ENCODE measurements around the gene LCOR. TPM values are rescaled to one million over a fixed set of nuclear protein-coding genes. Genes with fewer than 3 reads are reported as not detected.
A peak's percentile ranks its signal among the peaks of the same experiment; 100 is the strongest.

The LCOR gene
- total and polyA plus RNA-seq, 9 of the 15 experiments (the other 6 are each of a cell fraction or from before 2014, with no cell fraction given): 3.6 to 25.2 (median 14.4) TPM

GRCh38 chr10:96843823-96844222 lies 11.7 kb downstream of the LCOR start:
- Histone ChIP-seq H3K27ac (ENCODE audit: extremely low read depth, low read depth, low read length) (no peak overlapping the region), H3K4me2 (ENCODE audit: insufficient read depth, low read length) (no peak overlapping the region), H3K79me2 (ENCODE audit: control insufficient read depth, insufficient read depth, low read length) (peaks cover 97% of the 10 kb centered on the region), H3K36me3 (ENCODE audit: control insufficient read depth, insufficient read depth, low read length) (no peaks in the 10 kb centered on the region), H2AFZ (ENCODE audit: low read depth, low read length) (no peak overlapping the region), H3K9me1 (ENCODE audit: control insufficient read depth, insufficient read depth, low read length) (no peaks in the 10 kb centered on the region), H3K4me1 (replicated peaks in 1 of 2; ENCODE audit: control insufficient read depth in 2 of 2, insufficient read depth in 2 of 2, low read length in 2 of 2) (peaks cover 0 to 4% of the 10 kb centered on the region in 2 experiments; a peak in 2 of 5 replicates), H3K4me3 (no peak overlapping the region), H3K27me3 (ENCODE audit: control insufficient read depth in 2 of 2, insufficient read depth in 2 of 2, low read length in 2 of 2) (no peaks in the 10 kb centered on the region), H4K20me1 (replicated peaks; ENCODE audit: control insufficient read depth, insufficient read depth, low read length) (peaks cover 6% of the 10 kb centered on the region; the same call in 1 of the 2 replicates), H3K9me3 (replicated peaks; ENCODE audit: control insufficient read depth, insufficient read depth, low read depth, low read length) (no peaks in the 10 kb centered on the region), H3K9ac (ENCODE audit: insufficient read depth in 1 of 2, low read depth in 2 of 2, low read length in 2 of 2) (no peak overlapping the region)
- intact Hi-C loops (cut with micrococcal nuclease) (no loop called here), in situ Hi-C loops (cut with MboI) (no loop called here)
- CTCF ChIA-PET (ENCODE audit: low intra/inter-chr PET ratio): no interaction called here
- no TSS peak for BruUV-seq (replicated peaks)
- ATAC-seq (no peak), DNase-seq (ENCODE audit: extremely low read depth in 1 of 4, low spot score in 3 of 4) (no peak), FAIRE-seq (no peak)
- POLR2A ChIA-PET: interaction anchor here (1.2 kb wide), 1 partner anchor 32 kb away, joined by 3 read pairs; no protein-coding TSS in a partner anchor
- TF ChIP-seq CBFB (CRISPR knock-in tag; IDR thresholded peaks at IDR 0.05) (no peak), MBD1 (CRISPR knock-in tag; IDR thresholded peaks at IDR 0.05) (no peak), ZNF174 (CRISPR knock-in tag; IDR thresholded peaks at IDR 0.05) (no peak), HNRNPK (IDR thresholded peaks at IDR 0.05; ENCODE audit: low read depth, low read length, poor library complexity, severe bottlenecking) (peak; percentile 29), E2F3 (CRISPR knock-in tag; IDR thresholded peaks at IDR 0.05) (no peak), BRD4 (IDR thresholded peaks at IDR 0.05) (no peak), ZNF311 (CRISPR knock-in tag; IDR thresholded peaks at IDR 0.05) (no peak)
- WGBS (ENCODE audit: insufficient coverage, low coverage, missing lambda C conversion rate): 72% methylated on average over 2 of the region's 2 CpGs
